Fibroblast of the aortic adventitia (primary cell): ENCODE results near the gene PCDHGA9. TPM values are rescaled to one million over a fixed set of nuclear protein-coding genes. Genes with fewer than 3 reads are reported as not detected.
"Not testable (repeated sequence)": the region's sequence is repeated elsewhere in the genome, so short reads cannot be mapped to it uniquely, and the experiment has no call there.

ENCODE experiments used
- DNase-seq: peaks from one replicate; pipeline ENCODE4 v3.0.0-alpha.2; 2010; ENCODE audit warnings: low read depth
- H3K4me3 ChIP-seq: 2 replicates; pipeline ENCODE4 v1.5.1; 2011; ENCODE audit warnings: low read depth, mild to moderate bottlenecking, control low read depth, low read length, moderate library complexity
- total RNA-seq: library from RNA; depleted of rRNA; stranded (reverse); fragments of >200 nt; gene quantifications from 2 replicates; pipeline ENCODE4 v1.2.3, GENCODE V29; 2012; ENCODE audit warnings: low replicate concordance
- TF ChIP-seq, protein P1 (sequence below): IDR thresholded peaks from 2 replicates; pipeline ENCODE4 v1.5.1; 2011; ENCODE audit warnings: mild to moderate bottlenecking, low read length, control low read depth, inconsistent platforms; ENCODE audit not compliant: insufficient read depth

Gene PCDHGA9
- total RNA-seq, 1 donor, result 7.3 TPM

DNA sequence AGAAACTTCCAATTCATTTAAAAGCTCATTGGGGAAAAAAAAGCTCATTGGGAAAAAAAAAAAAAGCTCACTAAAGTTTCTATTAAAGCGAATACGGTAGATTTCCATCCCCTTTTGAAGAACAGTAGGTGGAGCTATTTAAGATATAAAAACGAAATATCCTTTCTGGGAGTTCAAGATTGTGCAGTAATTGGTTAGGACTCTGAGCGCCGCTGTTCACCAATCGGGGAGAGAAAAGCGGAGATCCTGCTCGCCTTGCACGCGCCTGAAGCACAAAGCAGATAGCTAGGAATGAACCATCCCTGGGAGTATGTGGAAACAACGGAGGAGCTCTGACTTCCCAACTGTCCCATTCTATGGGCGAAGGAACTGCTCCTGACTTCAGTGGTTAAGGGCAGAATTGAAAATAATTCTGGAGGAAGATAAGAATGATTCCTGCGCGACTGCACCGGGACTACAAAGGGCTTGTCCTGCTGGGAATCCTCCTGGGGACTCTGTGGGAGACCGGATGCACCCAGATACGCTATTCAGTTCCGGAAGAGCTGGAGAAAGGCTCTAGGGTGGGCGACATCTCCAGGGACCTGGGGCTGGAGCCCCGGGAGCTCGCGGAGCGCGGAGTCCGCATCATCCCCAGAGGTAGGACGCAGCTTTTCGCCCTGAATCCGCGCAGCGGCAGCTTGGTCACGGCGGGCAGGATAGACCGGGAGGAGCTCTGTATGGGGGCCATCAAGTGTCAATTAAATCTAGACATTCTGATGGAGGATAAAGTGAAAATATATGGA is 27.9 kb downstream of the PCDHGA9 start, which contains the start of gene PCDHGA12:
Gene PCDHGA12, plus strand, starts transcription at position 176 of the 782 bp plus-strand sequence. Its CDS starts 253 bp downstream, at position 429.
- TF ChIP-seq, protein P1, sequence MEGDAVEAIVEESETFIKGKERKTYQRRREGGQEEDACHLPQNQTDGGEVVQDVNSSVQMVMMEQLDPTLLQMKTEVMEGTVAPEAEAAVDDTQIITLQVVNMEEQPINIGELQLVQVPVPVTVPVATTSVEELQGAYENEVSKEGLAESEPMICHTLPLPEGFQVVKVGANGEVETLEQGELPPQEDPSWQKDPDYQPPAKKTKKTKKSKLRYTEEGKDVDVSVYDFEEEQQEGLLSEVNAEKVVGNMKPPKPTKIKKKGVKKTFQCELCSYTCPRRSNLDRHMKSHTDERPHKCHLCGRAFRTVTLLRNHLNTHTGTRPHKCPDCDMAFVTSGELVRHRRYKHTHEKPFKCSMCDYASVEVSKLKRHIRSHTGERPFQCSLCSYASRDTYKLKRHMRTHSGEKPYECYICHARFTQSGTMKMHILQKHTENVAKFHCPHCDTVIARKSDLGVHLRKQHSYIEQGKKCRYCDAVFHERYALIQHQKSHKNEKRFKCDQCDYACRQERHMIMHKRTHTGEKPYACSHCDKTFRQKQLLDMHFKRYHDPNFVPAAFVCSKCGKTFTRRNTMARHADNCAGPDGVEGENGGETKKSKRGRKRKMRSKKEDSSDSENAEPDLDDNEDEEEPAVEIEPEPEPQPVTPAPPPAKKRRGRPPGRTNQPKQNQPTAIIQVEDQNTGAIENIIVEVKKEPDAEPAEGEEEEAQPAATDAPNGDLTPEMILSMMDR, result peak; percentile 75
- H3K4me3 ChIP-seq, result peak within 1 kb of the TSS; percentile 69
- DNase-seq, result peak; percentile 97

DNA sequence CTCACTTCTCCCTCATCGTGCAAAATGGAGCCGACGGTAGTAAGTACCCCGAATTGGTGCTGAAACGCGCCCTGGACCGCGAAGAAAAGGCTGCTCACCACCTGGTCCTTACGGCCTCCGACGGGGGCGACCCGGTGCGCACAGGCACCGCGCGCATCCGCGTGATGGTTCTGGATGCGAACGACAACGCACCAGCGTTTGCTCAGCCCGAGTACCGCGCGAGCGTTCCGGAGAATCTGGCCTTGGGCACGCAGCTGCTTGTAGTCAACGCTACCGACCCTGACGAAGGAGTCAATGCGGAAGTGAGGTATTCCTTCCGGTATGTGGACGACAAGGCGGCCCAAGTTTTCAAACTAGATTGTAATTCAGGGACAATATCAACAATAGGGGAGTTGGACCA is 28.7 kb downstream of the PCDHGA9 start:
- peak overlapping the region; percentile 69 for H3K4me3 ChIP-seq
- peak; percentile 67 for DNase-seq
- TF ChIP-seq, protein P1, result no peak

DNA sequence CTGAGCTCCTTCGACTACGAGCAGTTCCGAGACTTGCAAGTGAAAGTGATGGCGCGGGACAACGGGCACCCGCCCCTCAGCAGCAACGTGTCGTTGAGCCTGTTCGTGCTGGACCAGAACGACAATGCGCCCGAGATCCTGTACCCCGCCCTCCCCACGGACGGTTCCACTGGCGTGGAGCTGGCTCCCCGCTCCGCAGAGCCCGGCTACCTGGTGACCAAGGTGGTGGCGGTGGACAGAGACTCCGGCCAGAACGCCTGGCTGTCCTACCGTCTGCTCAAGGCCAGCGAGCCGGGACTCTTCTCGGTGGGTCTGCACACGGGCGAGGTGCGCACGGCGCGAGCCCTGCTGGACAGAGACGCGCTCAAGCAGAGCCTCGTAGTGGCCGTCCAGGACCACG is 29.7 kb downstream of the PCDHGA9 start:
- peak overlapping the region; percentile 69 for H3K4me3 ChIP-seq
- not testable (repeated sequence) for DNase-seq

DNA sequence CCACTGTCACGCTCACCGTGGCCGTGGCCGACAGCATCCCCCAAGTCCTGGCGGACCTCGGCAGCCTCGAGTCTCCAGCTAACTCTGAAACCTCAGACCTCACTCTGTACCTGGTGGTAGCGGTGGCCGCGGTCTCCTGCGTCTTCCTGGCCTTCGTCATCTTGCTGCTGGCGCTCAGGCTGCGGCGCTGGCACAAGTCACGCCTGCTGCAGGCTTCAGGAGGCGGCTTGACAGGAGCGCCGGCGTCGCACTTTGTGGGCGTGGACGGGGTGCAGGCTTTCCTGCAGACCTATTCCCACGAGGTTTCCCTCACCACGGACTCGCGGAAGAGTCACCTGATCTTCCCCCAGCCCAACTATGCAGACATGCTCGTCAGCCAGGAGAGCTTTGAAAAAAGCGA is 30.1 kb downstream of the PCDHGA9 start:
- H3K4me3 ChIP-seq, result peak overlapping the region; percentile 31

DNA sequence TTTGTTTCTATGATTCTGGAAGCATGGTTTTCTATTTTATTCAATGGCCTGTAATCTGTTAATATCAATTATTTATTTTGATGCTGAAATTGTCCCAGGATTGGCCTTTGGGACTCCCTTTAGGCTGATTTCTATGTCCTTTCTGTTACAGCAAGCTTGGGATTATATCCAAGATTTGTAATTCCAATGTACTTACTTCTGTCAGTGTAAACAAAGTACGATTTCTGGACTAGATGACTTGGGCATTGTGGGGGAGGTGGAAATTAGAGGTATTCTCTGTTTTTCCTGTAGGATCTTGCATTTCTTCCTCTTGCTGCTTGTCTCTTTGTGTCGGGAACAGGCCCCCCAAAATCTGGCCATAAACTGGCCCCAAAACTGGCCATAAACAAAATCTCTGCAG is 31.4 kb downstream of the PCDHGA9 start:
- no peak overlapping the region for H3K4me3 ChIP-seq
- no peak for DNase-seq

More for the DNA sequence above, 30.1 kb downstream of the PCDHGA9 start:
- not testable (repeated sequence) for DNase-seq

DNA sequence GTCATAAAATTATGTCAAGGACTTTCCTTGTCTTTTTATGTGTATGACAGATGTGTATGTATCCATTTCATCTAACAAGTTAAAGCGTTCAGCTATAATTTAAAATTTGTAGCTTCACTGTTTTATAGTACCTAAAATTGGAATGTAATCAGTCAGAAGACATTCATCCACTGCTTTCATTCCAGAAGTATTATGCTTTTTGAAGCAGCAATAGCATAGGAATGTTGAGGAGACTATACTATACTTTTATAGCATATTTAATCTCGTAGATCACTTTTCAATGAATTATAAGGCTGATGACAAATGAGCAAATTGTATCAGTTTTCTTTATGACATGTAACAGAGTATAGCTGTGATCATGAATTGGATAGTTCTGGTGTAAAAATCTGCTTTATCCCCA is 34.6 kb downstream of the PCDHGA9 start:
- TF ChIP-seq, protein P1, result no peak
- H3K4me3 ChIP-seq, result no peak overlapping the region
- DNase-seq, result no peak

More for the DNA sequence above, 31.4 kb downstream of the PCDHGA9 start:
- TF ChIP-seq, protein P1, result no peak

DNA sequence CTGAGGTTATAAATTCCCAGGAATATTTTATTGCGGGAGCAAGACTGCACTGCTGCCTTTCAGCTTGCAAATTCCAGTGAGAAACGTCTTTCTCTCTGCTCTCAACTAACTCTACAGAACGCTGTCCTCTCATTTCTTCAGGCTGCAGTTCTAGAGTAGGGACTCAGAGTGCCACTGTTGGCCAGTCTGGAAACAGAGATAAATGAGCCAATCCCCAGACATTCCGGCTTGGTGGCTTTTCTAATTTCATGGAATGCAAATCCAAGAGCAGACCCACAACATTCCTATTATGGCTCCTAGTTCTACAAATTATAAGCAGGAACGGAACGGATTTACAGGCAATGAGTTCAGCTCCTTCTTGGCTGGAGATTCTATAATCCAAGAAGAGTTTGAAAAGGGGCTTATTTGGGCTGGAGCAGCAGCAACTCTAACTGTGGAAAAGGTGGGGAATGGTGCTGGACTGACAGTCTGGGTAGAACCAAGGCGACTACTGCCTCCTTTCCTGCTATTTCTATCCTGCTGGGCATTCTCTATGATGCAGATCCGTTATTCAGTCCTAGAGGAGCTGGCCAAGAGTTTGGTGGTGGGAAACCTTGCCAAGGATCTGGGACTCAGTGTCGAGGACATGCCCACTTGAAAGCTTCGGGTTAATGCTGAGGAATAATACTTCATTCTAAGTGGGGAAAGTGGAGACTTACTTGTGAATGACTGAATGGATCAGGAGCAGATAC is 37.0 kb downstream of the PCDHGA9 start:
- TF ChIP-seq, protein P1, result no peak
- H3K4me3 ChIP-seq, result no peak overlapping the region
- DNase-seq, result no peak
